Medulla oblongata (tissue), 1 donor: ENCODE results near the gene PALLD.

Experiments used
- DNase-seq: peaks from one replicate; pipeline ENCODE4 v3.0.0-alpha.2; 2015; ENCODE audit errors: extremely low spot score

Gene PALLD

DNA sequence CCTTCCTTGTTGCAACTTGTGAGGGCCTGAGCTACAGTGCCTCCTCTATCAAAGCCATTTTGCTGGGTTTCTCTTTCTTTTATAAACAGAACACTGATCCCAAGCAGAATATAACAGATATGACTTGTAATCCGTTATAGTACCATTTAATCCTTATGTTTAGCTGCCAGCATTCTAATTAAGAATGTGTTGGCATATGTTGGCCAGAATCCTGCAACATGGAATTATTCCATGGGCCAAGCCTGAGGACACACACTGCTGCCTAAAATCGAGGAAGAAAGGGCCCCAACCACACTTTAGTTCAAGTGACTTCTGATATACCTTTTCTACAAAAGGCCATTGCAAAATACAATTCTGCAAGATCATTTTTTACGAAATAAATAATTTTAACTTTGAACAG, 28.0 kb downstream of the PALLD start:
- no peak for DNase-seq

DNA sequence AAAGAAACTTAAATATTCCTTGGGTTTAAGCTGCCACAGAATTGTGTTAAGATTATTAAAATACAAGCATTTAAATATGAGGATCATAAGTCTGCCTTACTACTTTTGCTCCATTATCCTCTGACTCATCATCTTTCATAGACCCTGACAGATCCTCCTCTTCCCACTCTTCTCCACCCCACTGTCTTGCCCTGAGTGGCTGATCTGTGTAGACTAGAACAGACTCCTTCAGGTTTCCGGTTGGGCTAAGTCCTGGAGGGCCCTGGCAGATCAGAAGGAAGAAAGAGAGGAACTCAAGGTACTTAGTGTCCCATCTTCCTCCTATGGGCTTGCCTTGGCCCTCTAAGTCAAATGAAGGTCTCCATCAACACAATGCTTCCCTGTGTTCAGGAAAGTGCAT, 30.7 kb downstream of the PALLD start:
- DNase-seq: no peak

DNA sequence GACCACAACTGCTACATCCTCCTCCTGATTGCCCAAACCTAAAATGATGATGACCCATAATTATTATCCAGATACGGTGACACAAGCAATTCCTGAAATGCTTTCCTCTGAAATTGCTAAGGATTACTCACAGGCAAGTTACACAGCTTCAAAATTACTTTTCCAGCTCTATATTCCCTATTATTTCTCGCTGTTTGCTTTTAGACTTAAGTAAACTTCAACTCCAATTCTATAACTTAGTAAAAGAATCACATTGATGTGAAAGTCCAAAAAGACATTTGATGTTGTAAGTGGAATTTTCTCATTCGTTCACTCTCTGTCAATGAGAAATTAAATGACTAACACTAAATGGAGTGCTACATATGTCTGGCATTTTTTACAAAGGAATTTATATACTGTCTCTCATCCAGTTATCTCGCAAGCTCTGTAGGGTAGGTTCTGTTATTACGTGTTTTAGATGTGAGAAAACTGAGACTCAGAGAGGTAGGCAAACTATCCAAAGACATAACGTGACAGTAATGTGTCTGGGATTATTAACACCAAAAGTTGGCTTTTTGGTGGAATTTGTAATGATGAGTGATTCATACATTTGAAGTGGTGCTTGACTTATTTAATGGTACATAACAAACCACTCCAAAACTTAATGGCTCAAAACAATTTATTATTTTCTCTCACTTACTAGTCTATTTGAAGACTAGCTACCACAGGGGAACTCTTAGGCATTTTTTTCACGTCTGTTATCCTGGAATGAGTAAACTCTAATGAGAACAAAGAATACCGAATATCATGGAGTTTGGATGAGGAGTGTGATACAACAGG, 31.5 kb downstream of the PALLD start:
- no peak for DNase-seq

DNA sequence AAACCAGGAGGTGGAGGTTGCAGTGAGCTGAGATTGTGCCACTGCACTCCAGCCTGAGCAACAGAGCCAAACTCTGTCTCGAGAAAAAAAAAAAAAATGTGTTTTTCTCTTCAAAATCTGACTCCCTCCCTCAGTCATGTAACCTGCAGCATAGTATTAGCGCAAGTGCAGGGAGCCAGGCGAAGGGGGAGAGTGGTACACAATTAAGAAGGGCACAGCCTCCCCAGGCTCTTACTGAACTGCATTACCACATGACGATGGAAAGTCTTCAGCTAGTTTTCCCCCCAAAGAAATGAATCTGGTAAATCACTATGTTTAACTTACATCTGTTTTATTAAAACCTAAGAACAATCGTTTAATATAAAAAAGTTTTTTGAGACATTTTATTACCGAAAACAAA, 32.4 kb downstream of the PALLD start:
- no peak for DNase-seq

DNA sequence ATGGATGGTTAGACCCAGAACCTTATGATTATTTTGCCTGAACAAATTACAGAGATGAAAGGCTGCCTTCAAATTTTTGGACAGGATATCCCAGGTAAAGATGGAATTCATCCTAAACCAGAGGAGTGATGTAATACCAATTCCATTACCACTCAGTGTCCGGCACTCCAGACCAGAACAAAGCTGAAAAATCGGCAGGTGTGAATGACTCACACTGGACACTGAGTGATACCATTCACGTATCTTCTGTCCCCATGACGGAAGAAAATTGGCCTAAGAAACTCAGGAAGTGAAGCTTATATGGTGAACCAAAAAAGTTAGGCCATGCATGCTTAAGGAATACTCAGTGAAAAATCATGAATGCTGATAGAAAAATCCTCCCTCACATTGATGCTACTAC, 34.5 kb downstream of the PALLD start:
- DNase-seq: no peak

DNA sequence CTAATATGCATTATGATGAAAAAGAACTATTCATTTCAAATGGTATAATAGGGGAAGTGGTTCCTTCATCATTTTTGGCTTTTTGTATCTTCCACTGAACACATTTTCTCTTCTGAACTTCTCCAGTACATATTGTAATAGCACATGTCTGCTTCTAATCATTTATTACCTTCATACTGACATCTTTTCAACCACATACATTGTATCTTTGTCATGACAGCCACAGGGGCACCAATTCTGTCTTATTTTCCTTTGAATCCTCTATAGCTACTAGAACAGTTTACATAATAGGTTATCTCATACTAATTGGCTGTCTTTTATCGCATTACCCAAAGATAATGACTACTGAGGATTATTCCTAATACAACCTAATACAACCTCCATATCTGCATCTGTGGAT, 37.7 kb downstream of the PALLD start:
- no peak for DNase-seq

DNA sequence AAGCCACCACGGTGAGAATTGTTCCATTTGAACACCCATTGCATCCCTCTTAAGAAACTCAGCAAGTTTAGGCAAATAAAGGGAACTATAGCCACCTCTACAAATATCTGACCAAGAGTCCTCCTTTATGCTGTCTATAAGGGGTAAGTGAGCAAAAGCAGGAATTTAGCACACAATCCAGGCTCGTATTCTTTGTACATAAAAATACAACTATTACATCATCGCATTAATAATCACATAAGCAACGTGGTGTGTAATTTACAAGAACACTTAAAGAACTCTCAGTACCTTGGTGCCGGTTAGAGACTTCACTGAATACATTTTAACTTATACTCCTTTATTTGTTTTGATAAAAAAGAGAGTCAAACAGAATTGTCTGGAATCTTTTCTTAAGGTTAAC, 38.8 kb downstream of the PALLD start:
- DNase-seq: no peak

DNA sequence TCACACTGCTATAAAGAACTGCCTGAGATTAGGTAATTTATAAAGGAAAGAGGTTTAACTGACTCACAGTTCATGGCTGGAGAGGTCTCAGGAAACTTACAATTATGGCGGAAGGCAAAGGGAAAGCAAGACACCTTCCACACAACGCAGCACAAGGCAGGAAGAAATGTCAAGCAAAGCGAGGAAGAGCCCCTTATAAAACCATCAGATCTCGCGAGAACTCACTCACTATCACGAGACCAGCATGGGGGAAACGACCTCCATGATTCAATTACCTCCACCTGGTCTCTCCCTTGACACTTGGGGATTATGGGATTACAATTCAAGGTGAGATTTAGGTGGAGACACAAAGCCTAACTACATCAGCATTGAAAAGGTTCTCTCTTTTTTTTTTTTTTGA, 39.6 kb downstream of the PALLD start:
- DNase-seq: no peak

DNA sequence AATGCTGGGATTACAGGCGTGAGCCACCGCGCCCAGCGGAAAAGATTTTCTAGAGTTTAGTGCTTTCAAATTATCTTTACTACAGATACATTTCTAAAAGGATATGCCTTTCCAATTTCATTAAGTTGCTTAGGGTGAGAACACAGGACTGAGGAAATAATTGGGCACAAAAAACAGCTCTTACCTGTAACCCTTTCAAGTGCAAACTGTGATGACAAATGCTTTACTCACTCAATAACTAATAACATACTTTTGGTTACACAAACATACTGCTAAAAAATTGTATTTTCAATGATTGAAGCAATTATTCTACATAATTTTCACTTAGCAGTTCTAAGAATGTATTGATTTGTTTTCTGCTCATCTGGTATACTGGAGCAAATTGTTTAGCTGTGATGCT, 40.2 kb downstream of the PALLD start:
- DNase-seq: no peak

DNA sequence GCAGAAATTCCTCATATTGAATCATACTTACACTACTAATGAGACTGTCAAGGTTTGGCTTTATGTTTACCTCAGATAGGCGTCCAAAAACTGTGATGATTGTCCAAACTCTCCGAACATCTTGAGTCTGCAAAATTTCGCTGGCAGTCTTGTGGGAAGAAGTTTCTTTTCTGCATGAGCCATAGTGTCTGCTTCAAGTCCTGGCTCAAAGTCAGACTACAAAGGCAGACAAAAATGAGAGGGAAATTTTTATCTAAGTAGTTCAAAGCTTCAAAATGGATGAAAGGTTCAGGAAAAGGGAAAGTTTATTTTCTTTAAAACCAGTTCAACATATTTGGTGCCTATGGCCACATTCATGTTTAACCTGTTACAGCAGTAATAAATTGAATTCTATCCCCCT, 40.7 kb downstream of the PALLD start:
- DNase-seq: no peak

DNA sequence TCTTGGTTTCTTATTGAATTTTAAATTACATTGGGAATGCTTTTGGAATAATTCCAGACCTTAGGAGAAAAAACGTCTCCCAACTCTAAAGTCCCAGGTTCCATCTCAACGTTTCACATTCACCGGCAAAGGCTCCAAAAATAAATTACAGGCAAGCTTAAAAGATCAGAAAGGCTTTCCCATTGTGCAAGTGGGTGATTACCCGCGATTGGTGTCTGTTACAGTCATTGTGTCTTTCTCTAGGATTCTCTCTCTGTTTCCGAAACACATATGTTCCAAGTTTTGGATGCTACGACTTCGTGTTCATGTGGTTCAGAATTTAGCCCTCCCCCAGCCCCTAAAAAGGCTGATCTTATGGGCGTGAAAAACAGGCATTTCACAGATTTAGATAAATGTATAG, 41.8 kb downstream of the PALLD start:
- no peak for DNase-seq

DNA sequence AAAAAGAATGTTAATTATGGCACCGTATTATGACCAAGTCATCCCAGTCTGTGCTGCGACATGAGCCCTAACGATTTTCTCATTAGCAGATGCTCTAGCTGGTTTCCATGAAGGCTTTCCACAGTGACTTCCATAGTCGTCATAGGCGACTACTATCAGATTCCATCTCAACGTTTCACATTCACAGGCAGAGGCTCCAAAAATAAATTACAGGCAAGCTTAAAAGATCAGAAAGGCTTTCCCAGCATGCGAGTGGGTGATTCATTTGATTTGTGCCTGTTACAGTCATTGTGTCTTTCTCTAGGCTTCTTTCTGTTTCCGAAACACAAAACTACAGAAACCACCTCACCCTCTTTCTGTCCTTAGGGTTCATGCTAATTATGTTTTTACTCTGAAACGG, 43.2 kb downstream of the PALLD start:
- no peak for DNase-seq

DNA sequence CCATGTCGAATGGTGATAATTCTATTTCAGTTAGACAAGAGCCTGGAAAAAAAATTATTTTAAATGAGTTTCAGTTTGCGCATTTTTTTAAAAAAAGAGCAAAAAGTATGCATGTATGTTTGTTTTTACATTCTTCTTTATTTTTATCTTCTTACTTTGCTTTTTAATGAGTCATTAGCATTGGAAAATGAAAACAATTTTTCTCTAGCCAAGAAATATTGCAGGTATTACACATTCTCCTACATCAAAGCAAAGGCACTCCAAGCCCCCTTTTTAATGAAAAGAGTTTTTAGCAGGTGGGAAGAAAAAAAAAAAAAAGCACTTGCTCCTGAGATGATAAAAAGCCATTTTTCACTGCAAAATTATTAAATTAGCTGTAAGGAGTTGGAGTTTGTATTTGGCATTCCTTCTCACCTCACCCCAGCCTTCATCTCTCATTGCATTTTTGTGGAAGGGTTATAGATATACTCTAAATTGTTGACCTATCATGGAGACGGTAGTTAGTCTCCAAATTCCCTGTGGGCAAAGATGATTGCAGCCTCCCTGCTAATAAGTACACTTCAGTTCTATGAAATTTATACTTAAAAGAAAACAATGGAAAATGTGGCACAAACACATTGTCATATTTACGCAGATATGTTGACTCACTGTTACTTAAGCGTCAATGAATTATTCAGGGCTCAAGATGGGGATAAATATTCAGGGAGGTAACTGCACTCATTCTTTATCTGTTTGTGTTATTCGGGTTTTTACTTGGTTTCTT, 43.8 kb downstream of the PALLD start:
- no peak for DNase-seq

DNA sequence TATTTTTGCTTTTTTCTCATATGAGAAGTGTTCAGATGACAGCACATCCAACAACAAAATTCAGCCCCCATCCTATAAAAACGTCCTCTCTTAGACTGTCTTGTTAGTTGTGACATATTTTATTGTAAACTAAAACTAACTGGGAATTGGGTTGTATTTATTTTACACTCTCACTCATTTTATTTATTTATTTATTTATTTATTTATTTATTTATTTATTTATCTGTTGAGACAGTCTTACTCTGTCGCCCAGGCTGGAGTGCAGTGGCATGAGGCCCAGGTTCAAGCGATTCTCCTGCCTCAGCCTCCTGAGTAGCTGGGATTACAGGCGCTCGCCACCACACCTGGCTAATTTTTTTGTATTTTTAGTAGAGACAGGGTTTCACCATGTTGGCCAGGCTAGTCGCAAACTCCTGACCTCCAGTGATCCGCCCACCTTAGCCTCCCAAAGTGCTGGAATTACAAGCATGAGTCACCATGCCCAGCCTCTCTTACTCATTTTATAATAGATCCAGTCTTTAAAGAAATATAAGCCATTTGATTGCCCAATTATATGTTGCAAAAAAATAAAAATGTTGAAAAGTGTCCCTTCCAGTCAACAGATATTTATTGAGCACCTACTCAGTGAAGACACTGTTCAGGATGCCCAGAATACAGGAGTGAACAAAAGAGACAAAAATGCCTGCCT, 44.6 kb downstream of the PALLD start:
- DNase-seq: no peak

DNA sequence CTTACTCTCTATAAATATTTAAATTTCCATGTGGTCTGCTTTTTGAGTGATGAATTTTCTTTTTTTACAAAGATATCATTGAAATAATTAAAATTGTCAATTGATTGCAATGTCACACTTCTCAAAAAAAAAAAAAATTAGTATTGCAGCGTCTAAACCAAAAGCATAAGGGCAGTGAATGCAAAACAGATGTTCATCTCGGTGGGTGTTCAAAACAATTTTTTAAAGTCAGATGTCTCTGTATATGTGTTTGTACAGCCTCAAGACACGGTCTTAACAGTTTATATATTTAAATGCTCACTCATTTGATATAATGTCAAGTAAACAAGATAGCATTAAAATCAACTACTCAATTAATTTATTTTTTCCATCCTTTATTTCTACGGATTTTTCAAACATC, 52.3 kb downstream of the PALLD start:
- no peak for DNase-seq

DNA sequence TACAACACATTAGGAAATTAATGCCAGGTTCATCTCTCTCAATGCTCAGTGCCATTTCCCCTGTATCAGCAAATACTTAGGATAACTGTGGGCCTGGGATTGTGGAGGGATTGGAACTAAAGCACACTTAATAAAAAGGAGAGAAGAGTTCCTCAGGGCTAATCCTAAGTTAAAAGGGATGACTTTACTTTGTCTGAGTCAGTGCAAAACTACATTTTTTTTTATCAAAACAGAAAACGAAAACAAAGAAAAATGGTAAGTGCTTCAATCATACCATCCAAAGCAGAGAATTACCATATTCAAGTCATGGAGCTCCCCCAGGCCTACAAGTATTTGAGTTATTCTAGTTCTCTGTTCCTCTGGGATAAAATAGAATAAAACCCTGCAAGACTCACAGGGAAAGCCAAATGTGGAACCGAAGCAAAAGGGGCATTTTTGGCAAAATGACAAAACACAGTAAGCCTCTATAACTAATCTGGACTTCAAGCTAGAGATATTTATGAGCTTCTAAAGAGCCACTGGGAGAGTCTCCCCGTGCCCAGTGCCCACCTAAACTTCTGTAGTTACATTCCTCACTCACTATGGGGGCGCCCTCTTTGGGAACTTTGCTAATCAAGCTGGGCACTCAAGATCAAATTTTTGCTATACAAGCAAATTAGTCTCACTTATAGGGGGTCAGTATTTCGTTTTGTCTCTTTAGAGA, 53.4 kb downstream of the PALLD start:
- DNase-seq: no peak

DNA sequence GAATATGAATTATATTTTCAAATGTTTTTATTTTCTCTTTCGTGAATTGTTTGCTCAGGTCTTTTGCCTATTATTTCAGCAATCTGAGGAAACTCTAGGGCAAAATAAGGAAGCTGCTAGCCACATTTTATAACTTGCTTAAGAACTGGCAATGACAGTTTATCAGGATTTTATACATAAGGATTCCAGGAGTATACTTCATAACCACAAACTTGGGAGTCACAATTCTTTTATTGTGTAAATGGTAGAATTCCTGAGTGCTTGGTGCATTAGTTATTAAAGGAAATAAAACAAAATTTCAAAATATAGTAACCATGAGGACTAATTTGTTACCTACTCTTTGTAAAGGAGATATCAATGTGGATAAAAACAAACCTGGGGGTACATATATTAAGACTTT, 54.4 kb downstream of the PALLD start:
- DNase-seq: no peak

DNA sequence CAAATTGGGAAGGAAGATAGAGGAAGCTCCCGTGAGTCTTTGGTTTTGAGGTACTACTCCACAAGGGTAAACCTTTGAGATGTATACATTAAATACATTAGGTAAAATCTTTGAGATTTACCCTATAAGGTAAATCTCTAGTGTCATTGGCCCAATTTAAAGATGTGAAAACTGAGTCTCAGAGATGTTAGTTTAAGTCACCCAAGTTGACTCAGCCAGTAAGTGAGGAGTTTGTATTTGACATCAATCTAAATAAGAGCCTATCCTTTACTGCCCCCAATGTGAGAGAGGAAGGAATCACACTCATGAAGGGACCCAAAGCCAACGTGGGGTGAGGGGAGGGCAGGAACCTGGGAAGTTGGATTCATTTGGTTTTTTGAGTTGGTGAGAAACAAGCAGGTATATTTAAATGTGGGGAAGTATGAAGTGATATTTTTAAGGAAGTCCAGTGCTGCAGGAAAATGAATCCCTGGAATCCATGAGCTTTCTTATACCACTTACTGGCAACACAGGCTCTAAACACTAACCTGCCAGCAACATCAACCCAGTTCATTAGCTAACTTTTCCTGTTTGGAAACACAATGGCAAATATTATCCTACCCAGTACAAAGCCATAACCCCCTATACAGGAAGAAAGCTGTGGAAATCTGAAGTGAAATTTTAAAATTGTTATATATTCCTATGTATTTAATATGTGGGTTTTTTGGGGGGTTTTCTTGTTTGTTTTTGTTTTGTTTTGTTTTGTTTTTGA, 55.3 kb downstream of the PALLD start:
- no peak for DNase-seq

DNA sequence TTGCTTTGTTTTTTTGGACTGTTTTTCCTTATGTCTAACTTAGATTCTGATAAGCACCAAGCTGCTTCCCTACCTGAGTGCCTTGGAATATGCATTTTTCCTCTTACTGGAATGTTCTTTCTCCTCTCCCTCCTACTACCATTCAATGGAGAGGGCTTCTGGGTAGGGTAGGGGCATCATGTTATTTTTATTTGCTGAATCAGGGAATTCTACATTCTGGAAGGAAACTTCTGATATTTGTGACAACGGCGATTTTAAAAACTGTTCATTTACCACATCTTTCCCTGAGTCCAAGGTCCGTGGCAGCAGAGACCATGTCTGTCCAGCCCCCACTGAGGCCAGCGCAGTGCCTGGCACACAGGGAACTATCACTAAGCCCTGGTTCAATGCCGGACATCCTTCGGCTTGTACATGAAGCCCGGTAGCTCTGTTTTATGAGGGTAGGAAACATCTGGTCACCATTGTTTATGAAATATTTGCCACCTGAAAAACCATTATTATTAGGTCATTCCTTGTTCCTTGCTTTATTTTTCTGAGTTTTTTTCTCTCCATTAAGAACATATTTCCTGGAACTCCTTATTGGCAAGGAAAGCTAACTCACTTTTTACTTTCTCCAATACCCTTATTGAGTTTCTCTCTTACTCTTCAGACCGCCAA, 57.0 kb downstream of the PALLD start:
- DNase-seq: no peak

DNA sequence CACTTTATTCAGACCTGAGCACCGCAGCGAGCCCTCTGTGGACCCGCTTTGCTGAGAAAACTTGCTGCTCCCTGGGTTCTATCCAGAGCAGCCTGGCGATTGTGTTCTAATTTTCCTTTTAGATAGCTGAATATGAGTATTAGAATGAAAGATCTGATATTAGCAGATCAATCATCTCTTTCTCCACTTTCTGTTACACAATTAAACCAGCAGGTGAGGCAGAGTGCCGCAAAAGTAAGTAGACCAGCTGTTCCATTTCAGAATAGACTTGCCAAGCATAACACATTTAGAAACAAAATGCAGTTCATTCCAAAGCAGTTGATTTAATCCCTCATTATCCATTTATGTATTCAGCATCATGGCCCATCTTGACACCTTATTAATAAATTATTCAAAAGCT, 58.6 kb downstream of the PALLD start:
- DNase-seq: no peak

DNA sequence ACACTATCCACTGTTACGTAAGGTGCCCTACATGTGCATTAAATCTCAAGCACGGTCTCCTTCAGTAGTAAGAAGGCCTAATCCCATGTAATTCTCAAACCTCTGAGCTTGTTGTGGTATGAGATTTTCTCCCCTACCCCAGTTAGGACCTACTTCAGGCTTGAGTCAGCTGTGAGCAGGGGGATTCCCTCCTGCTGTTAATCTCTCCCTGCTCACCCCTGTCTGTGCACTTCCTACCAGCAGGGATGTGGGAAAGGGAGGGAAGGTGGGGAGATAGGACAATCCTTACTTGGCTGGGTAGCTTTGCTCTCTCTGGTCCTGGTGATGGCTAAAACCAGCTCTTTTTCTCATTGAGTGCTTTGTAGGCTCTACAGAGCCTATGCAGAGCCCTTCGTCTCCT, 60.8 kb downstream of the PALLD start:
- no peak for DNase-seq
